HCT116 (cell line): ENCODE data around the gene COMMD6.

Experiments used
- CTCF ChIP-seq, 3 experiments: fragments of 200-600 bp in 1 of 3; sonication (generic) in 1 of 3; IDR thresholded peaks in 2 of 3; conservative IDR thresholded peaks in 1 of 3; 2 replicates each; pipeline ENCODE4 v1.5.1; 2012 to 2017; ENCODE audit warnings: low read depth in 2 of 3, low read length in 2 of 3, antibody characterized with exemption in 1 of 3, borderline replicate concordance in 1 of 3, control low read depth in 1 of 3, mild to moderate bottlenecking in 1 of 3, mixed read lengths in 1 of 3, mixed run types in 1 of 3, moderate library complexity in 1 of 3; ENCODE audit not compliant: insufficient read depth in 1 of 3
- ELF1 ChIP-seq: IDR thresholded peaks from 2 replicates; pipeline ENCODE4 v1.6.1; 2012; ENCODE audit warnings: low read depth, borderline replicate concordance
- EZH2 ChIP-seq: fragments of 200-600 bp; sonication (generic); IDR thresholded peaks from 2 replicates; pipeline ENCODE4 v1.6.1; 2017; ENCODE audit warnings: antibody characterized with exemption, mixed run types
- EZH2phosphoT487 ChIP-seq: fragments of 200-600 bp; IDR thresholded peaks from 2 replicates; pipeline ENCODE4 v1.6.1; 2018; ENCODE audit warnings: antibody characterized with exemption, borderline replicate concordance
- FOSL1 ChIP-seq: IDR thresholded peaks from 2 replicates; pipeline ENCODE4 v1.6.1; 2012; ENCODE audit warnings: low read depth
- MAX ChIP-seq: IDR thresholded peaks from 2 replicates; pipeline ENCODE4 v1.6.1; 2012
- POLR2A ChIP-seq: IDR thresholded peaks from 2 replicates; pipeline ENCODE4 v1.7.0; 2011; ENCODE audit warnings: borderline replicate concordance; ENCODE audit not compliant: insufficient read depth, insufficient read length; ENCODE audit errors: extremely low read depth
- POLR2AphosphoS5 ChIP-seq: IDR thresholded peaks from 2 replicates; pipeline ENCODE4 v1.6.1; 2011; ENCODE audit warnings: mild to moderate bottlenecking, low read depth, low read length, moderate library complexity
- RAD21 ChIP-seq: IDR thresholded peaks from 2 replicates; pipeline ENCODE4 v1.6.1; 2012; ENCODE audit warnings: low read depth, mild to moderate bottlenecking
- SRF ChIP-seq: IDR thresholded peaks from 2 replicates; pipeline ENCODE4 v1.6.1; 2012; ENCODE audit warnings: low read depth
- ZFX ChIP-seq: fragments of 450-650 bp; IDR thresholded peaks from 2 replicates; pipeline ENCODE4 v1.6.1; 2017
- TF ChIP-seq, protein P1 (sequence below): IDR thresholded peaks from 2 replicates; pipeline ENCODE4 v1.6.1; 2012

DNA sequence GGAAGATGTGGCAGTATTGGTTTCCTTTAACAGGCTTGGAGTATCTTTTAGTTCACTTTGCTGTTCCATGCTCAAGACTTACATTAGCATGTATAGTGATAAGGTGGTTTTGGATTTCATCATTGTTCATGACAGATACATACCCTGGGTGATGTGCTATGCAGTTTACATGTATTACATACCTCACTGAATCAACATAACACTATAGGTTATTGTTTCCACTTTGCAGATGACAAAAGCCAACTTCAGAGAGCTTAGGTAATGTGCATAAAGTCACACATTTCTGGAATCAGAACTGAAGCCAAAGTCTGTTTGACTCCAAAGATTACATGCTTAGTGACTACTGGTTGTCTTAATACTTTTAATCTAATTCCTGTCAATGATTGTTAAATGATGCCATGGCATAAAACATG is 7.1 kb downstream of the COMMD6 start:
- TF ChIP-seq EZH2phosphoT487 (no peak), EZH2 (no peak), SRF (no peak), CTCF (IDR thresholded peaks at IDR 0.05 in 2 of 3, conservative IDR thresholded peaks at IDR 0.05 in 1 of 3; ENCODE audit: borderline replicate concordance in 1 of 3, insufficient read depth in 1 of 3, low read depth in 2 of 3, low read length in 2 of 3) (no peak), POLR2A (no peak), ZFX (no peak), ELF1 (no peak), POLR2AphosphoS5 (no peak), FOSL1 (no peak), MAX (no peak), RAD21 (no peak)
- TF ChIP-seq, protein P1, sequence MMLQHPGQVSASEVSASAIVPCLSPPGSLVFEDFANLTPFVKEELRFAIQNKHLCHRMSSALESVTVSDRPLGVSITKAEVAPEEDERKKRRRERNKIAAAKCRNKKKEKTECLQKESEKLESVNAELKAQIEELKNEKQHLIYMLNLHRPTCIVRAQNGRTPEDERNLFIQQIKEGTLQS = no peak
